PC-3 (cell line): Measurements from ENCODE around the gene ITK.

Experiments
- CTCF ChIP-seq: fragments of 300-600 bp; sonication (generic); conservative IDR thresholded peaks from 2 replicates; pipeline ENCODE4 v1.5.1; 2017; ENCODE audit warnings: antibody characterized with exemption, low read depth, mild to moderate bottlenecking, low read length
- EZH2 ChIP-seq: fragments of 300-600 bp; sonication (generic); IDR thresholded peaks from one replicate; pipeline ENCODE4 v1.6.1; 2017; ENCODE audit warnings: antibody characterized with exemption, mild to moderate bottlenecking, low read length; ENCODE audit not compliant: unreplicated experiment
- EZH2phosphoT487 ChIP-seq: fragments of 300-600 bp; sonication (generic); IDR thresholded peaks from 2 replicates; pipeline ENCODE4 v1.6.1; 2018; ENCODE audit warnings: mild to moderate bottlenecking, antibody characterized with exemption, low read length, borderline replicate concordance

DNA sequence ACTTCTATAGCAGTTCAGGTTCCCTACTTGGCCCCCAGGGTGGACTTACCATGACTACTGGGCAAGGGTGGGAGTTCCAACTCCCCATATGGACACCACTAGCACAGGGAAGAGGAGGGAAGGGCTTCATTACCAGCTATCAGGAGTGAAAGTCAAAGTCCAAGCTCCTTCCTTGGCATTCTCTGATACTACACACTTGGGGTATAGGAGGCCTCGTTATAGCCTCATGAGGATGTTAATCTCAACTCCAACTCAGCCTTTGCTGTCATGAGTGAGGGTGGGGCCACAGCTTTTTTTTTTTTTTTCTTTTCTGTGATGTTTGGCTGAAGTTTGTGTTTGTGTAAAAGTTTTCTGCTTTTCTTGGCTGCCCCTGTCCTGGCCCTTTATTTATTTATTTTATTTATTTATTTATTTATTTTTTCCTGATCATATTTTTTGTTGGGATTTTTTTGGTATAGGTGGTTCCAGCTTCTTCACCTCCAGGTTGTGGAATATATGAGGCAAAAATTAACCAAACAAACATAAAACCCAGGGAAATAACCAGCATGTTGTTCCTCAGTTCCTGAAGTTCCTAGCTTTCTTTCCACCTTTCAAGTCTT, 23.2 kb upstream of the ITK start:
- TF ChIP-seq CTCF (no peak), EZH2phosphoT487 (no peak), EZH2 (no peak)
